Umbilical cord (tissue), 2 donors: Measurements from ENCODE around the gene PSMB3. TPM values are rescaled to one million over a fixed set of nuclear protein-coding genes. Genes with fewer than 3 reads are reported as not detected.
"Not testable (repeated sequence)": the region's sequence is repeated elsewhere in the genome, so short reads cannot be mapped to it uniquely, and the experiment has no call there.

Experiments used
- DNase-seq: peaks from one replicate; pipeline ENCODE4 v3.0.0-alpha.2; 2015; ENCODE audit warnings: low spot score
- total RNA-seq: library from RNA; depleted of rRNA; stranded (reverse); fragments of >200 nt; gene quantifications from one replicate; pipeline ENCODE4 v1.2.3, GENCODE V29; 2014; ENCODE audit warnings: low replicate concordance; ENCODE audit not compliant: insufficient read depth

PSMB3 gene
- total RNA-seq, 1 donor from 2014 or later = 97.7 TPM

- peak; percentile 82 for DNase-seq
Observed at GRCh38 chr17:38749223-38750043, 3.1 kb upstream of the PSMB3 start.

GRCh38 chr17:38750044-38750311 is 2.6 kb upstream of the PSMB3 start:
- DNase-seq = no peak

- DNase-seq = no peak
Observed at GRCh38 chr17:38750312-38751121, 2.0 kb upstream of the PSMB3 start.

- DNase-seq = peak; percentile 31
Observed at GRCh38 chr17:38751144-38751807, 1.3 kb upstream of the PSMB3 start.

GRCh38 chr17:38751808-38752307 is 683 bp upstream of the PSMB3 start:
- peak; percentile 91 for DNase-seq

GRCh38 chr17:38753071-38753506 is 548 bp downstream of the PSMB3 start:
- DNase-seq = no peak

- no peak for DNase-seq
Observed at GRCh38 chr17:38761612-38762011, 9.1 kb downstream of the PSMB3 start.

GRCh38 chr17:38762231-38762630 is 9.7 kb downstream of the PSMB3 start:
- DNase-seq = no peak

GRCh38 chr17:38766341-38766740 is 13.8 kb downstream of the PSMB3 start:
- DNase-seq = no peak

GRCh38 chr17:38768417-38768816 is 15.9 kb downstream of the PSMB3 start:
- no peak for DNase-seq

- no peak for DNase-seq
Observed at GRCh38 chr17:38773258-38773657, 20.7 kb downstream of the PSMB3 start.

GRCh38 chr17:38777641-38778250 is 25.2 kb downstream of the PSMB3 start:
- no peak for DNase-seq

- DNase-seq = no peak
Observed at GRCh38 chr17:38779965-38780752, 27.6 kb downstream of the PSMB3 start.

GRCh38 chr17:38783227-38783626 is 30.7 kb downstream of the PSMB3 start:
- no peak for DNase-seq

GRCh38 chr17:38786372-38786771 is 33.8 kb downstream of the PSMB3 start:
- DNase-seq = no peak

GRCh38 chr17:38787999-38788398 is 35.5 kb downstream of the PSMB3 start:
- DNase-seq = not testable (repeated sequence)

GRCh38 chr17:38789185-38789584 is 36.6 kb downstream of the PSMB3 start:
- DNase-seq = no peak

- peak; percentile 15 for DNase-seq
Observed at GRCh38 chr17:38790148-38790707, 37.7 kb downstream of the PSMB3 start.

- no peak for DNase-seq
Observed at GRCh38 chr17:38791162-38791561, 38.6 kb downstream of the PSMB3 start.

- DNase-seq = no peak
Observed at GRCh38 chr17:38794221-38794620, 41.7 kb downstream of the PSMB3 start.
